Stomach (tissue), 9 donors: ENCODE data around the gene ZNF462. TPM values are rescaled to one million over a fixed set of nuclear protein-coding genes. Genes with fewer than 3 reads are reported as not detected.

Source experiments
- DNase-seq, 2 donors: peaks; one replicate each; pipeline versions ENCODE4 v3.0.0 to v3.0.0-alpha.2; 2013 to 2019
- H3K27ac ChIP-seq, 5 donors: fragments of 200-600 bp in 4 of 5; sonication (generic) in 4 of 5; one replicate each; pipeline ENCODE4 v1.5.1; 2013 to 2019; ENCODE audit warnings: mild to moderate bottlenecking in 1 of 5, moderate library complexity in 1 of 5
- H3K27me3 ChIP-seq, 3 donors: fragments of 200-600 bp; sonication (generic); one replicate each; pipeline ENCODE4 v1.5.1; 2017 to 2019; ENCODE audit warnings: mixed run types in 1 of 3
- H3K36me3 ChIP-seq, 4 donors: fragments of 200-600 bp; sonication (generic); 1 replicate in 3 of 4; 2 replicates in 1 of 4; pipeline ENCODE4 v1.5.1; 2016 to 2019
- H3K4me1 ChIP-seq, 4 donors: fragments of 200-600 bp; sonication (generic); one replicate each; pipeline ENCODE4 v1.5.1; 2016 to 2019
- H3K4me3 ChIP-seq, 4 donors: fragments of 200-600 bp; sonication (generic) in 3 of 4; one replicate each; pipeline ENCODE4 v1.5.1; 2016 to 2019; ENCODE audit warnings: mild to moderate bottlenecking in 1 of 4
- H3K9me3 ChIP-seq, 4 donors: fragments of 200-600 bp; sonication (generic); one replicate each; pipeline ENCODE4 v1.5.1; 2016 to 2019
- CTCF ChIP-seq, 7 experiments: fragments of 450-650 bp in 4 of 7; fragments of 200-600 bp in 3 of 7; sonication (generic) in 3 of 7; IDR thresholded peaks; one replicate each; pipeline ENCODE4 v1.5.1; 2016 to 2019; ENCODE audit warnings: antibody characterized with exemption in 7 of 7, control low read depth in 2 of 7, mild to moderate bottlenecking in 1 of 7
- EP300 ChIP-seq: sonication (generic); formaldehyde crosslinking; IDR thresholded peaks from one replicate; pipeline ENCODE4 v1.6.1; 2017; ENCODE audit warnings: antibody characterized with exemption
- POLR2A ChIP-seq, 4 donors: fragments of 450-650 bp; IDR thresholded peaks; one replicate each; pipeline ENCODE4 v1.6.1; 2016; ENCODE audit warnings: antibody characterized with exemption in 4 of 4, control low read depth in 2 of 4, mild to moderate bottlenecking in 1 of 4, moderate library complexity in 1 of 4
- POLR2AphosphoS5 ChIP-seq, 3 donors: sonication (generic); formaldehyde crosslinking; IDR thresholded peaks; one replicate each; pipeline ENCODE4 v1.6.1; 2016; ENCODE audit warnings: antibody characterized with exemption in 3 of 3
- WGBS, 5 donors: extraction: QIAGEN DNeasy Blood & Tissue Kit in 3 of 5; methylation state at CpG; one replicate each; pipeline versions ENCODE4 v1.1.5 to v1.1.7; 2013 to 2018; 5-methylcytosine and 5-hydroxymethylcytosine counted together
- intact Hi-C: fragments of 100-400 bp; cut with DNase I; formaldehyde crosslinking; loops from one replicate; pipeline ENCODE4 v1.15.1; 2023; ENCODE audit warnings: low total_unique reads
- polyA plus RNA-seq, 3 donors: library from polyadenylated mRNA; stranded (reverse); fragments of 200-250 nt; gene quantifications; one replicate each; pipeline ENCODE4 v1.2.3, GENCODE V29; 2013
- total RNA-seq, 5 donors: library from RNA; depleted of rRNA; stranded (reverse); fragments of >200 nt; gene quantifications; one replicate each; pipeline versions ENCODE4 v1.1.0 to v1.2.3, GENCODE V29; 2014 to 2016
- donor health status: healthy with polysubstance abuse.
- donor health status: Bipolar disorder and iron deficiency.
- donor health status: healthy.

Gene ZNF462
- total and polyA plus RNA-seq, 8 donors: 0.50 to 60.1 (median 10.1) TPM

GRCh38 chr9:106920701-106921283 lies 57.8 kb downstream of the ZNF462 start:
- WGBS, 5 donors: 23 to 45% (median 31%) methylated on average over 4 of the region's 4 CpGs
- Histone ChIP-seq H3K9me3 (no peaks in the 10 kb centered on the region), H3K4me1 (peaks cover 15 to 40% (median 28%) of the 10 kb centered on the region in 4 donors), H3K27me3 (no peaks in the 10 kb centered on the region), H3K4me3 (no peak overlapping the region), H3K36me3 (peaks cover 6 to 26% (median 23%) of the 10 kb centered on the region in 4 donors), H3K27ac (peak overlapping the region; percentile 20 to 79 (median 78))
- DNase-seq: peak; percentile 44 to 86
- intact Hi-C loops: no loop called here
- no peak for TF ChIP-seq CTCF (IDR thresholded peaks at IDR 0.05)
- TF ChIP-seq POLR2AphosphoS5 (IDR thresholded peaks at IDR 0.05): peak in 1 of 3 donors; percentile 32

- H3K27ac ChIP-seq: peak overlapping the region; percentile 20 to 79 (median 78)
- intact Hi-C loops: no loop called here
- peaks cover 15 to 36% (median 26%) of the 10 kb centered on the region in 4 donors for H3K4me1 ChIP-seq
Observed at GRCh38 chr9:106921341-106921899, 58.5 kb downstream of the ZNF462 start.

GRCh38 chr9:106922026-106922425 lies 59.1 kb downstream of the ZNF462 start:
- H3K4me3 ChIP-seq: no peak overlapping the region
- DNase-seq: no peak
- peak overlapping the region in 4 of 5 donors; percentile 60 to 79 (median 78) for H3K27ac ChIP-seq
- WGBS, 5 donors: 40 to 64% (median 61%) methylated on average over 1 of the region's 1 CpG
- H3K27me3 ChIP-seq: no peaks in the 10 kb centered on the region
- no peak for TF ChIP-seq POLR2AphosphoS5 (IDR thresholded peaks at IDR 0.05)
- no peak for TF ChIP-seq EP300
- TF ChIP-seq CTCF (IDR thresholded peaks at IDR 0.05): no peak
- TF ChIP-seq POLR2A (IDR thresholded peaks at IDR 0.05): no peak
- peaks cover 15 to 30% (median 23%) of the 10 kb centered on the region in 4 donors for H3K4me1 ChIP-seq
- intact Hi-C loops: no loop called here
- H3K9me3 ChIP-seq: no peaks in the 10 kb centered on the region
- peaks cover 6 to 33% (median 28%) of the 10 kb centered on the region in 4 donors for H3K36me3 ChIP-seq

More at GRCh38 chr9:106921341-106921899, 58.5 kb downstream of the ZNF462 start:
- 14 to 45% (median 15%) methylated on average over 3 of the region's 3 CpGs for WGBS, 5 donors
- TF ChIP-seq EP300 (no peak), POLR2AphosphoS5 (IDR thresholded peaks at IDR 0.05) (peak; percentile 22 to 35 (median 23))
- Histone ChIP-seq H3K27me3 (no peaks in the 10 kb centered on the region), H3K4me3 (peak overlapping the region in 1 of 4 donors; percentile 13), H3K9me3 (no peaks in the 10 kb centered on the region), H3K36me3 (peaks cover 6 to 32% (median 26%) of the 10 kb centered on the region in 4 donors)
- peak in 1 of 2 donors; percentile 92 for DNase-seq

GRCh38 chr9:106925392-106925791 lies 62.4 kb downstream of the ZNF462 start:
- intact Hi-C loops: no loop called here
- Histone ChIP-seq H3K4me1 (peaks cover 11 to 37% (median 22%) of the 10 kb centered on the region in 4 donors), H3K9me3 (no peaks in the 10 kb centered on the region), H3K4me3 (no peak overlapping the region), H3K36me3 (peaks cover 6 to 47% (median 38%) of the 10 kb centered on the region in 4 donors), H3K27ac (no peak overlapping the region), H3K27me3 (no peaks in the 10 kb centered on the region)
- no peak for DNase-seq
- TF ChIP-seq EP300 (no peak), CTCF (IDR thresholded peaks at IDR 0.05) (no peak), POLR2A (IDR thresholded peaks at IDR 0.05) (no peak), POLR2AphosphoS5 (IDR thresholded peaks at IDR 0.05) (no peak)
- WGBS, 5 donors: 97 to 99% (median 98%) methylated on average over 5 to 7 of the region's 7 CpGs

- H3K4me3 ChIP-seq: no peak overlapping the region
- peaks cover 6 to 56% (median 53%) of the 10 kb centered on the region in 4 donors for H3K36me3 ChIP-seq
- no peak for DNase-seq
- TF ChIP-seq EP300 (no peak), CTCF (IDR thresholded peaks at IDR 0.05) (no peak)
- no peak overlapping the region for H3K27ac ChIP-seq
- H3K4me1 ChIP-seq: peaks cover 0 to 16% (median 5%) of the 10 kb centered on the region in 4 donors
- 93 to 97% (median 95%) methylated on average over 4 to 5 of the region's 5 CpGs for WGBS, 5 donors
- H3K9me3 ChIP-seq: no peaks in the 10 kb centered on the region
- H3K27me3 ChIP-seq: no peaks in the 10 kb centered on the region
- intact Hi-C loops: no loop called here
Observed at GRCh38 chr9:106927916-106928315, 65.0 kb downstream of the ZNF462 start.
